C4-2B (cell line): ENCODE data around the gene UNC93A.

ENCODE experiments used
- H3K27ac ChIP-seq: fragments of 450-650 bp; 2 replicates; pipeline ENCODE4 v1.5.1; 2017
- CTCF ChIP-seq: fragments of 450-650 bp; conservative IDR thresholded peaks from 2 replicates; pipeline ENCODE4 v1.5.1; 2017; ENCODE audit warnings: mild to moderate bottlenecking
- ZFX ChIP-seq: fragments of 450-650 bp; IDR thresholded peaks from 2 replicates; pipeline ENCODE4 v1.6.1; 2017

Gene UNC93A

GRCh38 chr6:167337675-167338449, 46.7 kb downstream of the UNC93A start:
- no peak for TF ChIP-seq CTCF
- no peak for TF ChIP-seq ZFX
- no peak overlapping the region for H3K27ac ChIP-seq

DNA sequence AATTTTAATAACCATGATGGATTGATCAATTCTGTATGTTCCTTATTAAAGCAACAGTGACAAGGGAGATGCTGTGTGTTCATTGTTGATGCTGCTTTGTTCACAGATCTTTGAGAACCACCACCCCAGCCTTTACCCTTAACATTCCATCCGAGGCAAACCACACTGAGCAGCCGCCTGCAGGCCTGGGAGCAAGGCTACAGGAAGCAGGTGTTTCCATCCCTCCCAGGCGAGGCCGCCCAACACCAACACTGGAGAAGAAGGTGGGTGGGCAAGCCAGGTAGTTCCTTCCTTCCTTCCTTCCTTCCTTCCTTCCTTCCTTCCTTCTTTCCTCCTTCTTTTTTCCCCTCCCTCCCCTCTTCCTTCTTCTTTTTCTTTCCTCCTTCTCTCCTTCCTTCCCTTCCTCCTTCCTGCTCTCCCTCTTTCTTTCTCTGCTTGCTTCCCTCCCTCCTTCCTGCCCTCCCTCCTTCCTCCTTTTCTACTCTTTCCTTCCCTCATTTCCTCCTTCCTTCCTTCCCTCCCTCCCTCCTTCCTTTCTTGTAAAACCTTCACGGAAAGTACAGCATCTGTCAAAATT, 47.5 kb downstream of the UNC93A start:
- no peak overlapping the region for H3K27ac ChIP-seq
- no peak for TF ChIP-seq CTCF
- TF ChIP-seq ZFX, result no peak

DNA sequence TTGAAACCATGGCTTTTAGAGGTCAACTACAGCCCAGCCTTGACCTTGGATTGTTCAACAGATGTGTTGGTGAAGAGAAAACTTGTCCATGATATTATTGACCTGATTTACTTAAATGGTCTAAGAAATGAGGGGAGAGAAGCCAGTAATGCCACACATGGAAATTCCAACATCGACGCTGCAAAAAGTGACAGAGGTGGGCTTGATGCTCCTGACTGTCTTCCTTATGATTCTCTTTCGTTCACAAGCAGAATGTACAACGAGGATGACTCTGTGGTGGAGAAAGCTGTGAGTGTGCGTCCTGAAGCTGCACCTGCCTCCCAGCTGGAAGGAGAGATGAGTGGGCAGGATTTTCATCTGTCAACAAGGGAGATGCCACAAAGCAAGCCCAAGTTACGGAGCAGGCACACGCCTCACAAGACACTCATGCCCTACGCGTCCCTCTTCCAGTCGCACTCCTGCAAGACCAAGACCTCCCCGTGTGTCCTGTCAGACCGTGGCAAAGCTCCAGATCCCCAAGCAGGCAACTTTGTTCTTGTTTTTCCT, 50.0 kb downstream of the UNC93A start:
- TF ChIP-seq ZFX (no peak), CTCF (no peak)

GRCh38 chr6:167341665-167342655, 50.8 kb downstream of the UNC93A start:
- H3K27ac ChIP-seq, result no peak overlapping the region
- TF ChIP-seq ZFX (no peak), CTCF (no peak)

More for the DNA sequence above, 50.0 kb downstream of the UNC93A start:
- no peak overlapping the region for H3K27ac ChIP-seq

- no peak for TF ChIP-seq CTCF
- TF ChIP-seq ZFX, result no peak
- H3K27ac ChIP-seq, result no peak overlapping the region
These were observed 51.9 kb downstream of the UNC93A start for GRCh38 chr6:167342879-167343610.

DNA sequence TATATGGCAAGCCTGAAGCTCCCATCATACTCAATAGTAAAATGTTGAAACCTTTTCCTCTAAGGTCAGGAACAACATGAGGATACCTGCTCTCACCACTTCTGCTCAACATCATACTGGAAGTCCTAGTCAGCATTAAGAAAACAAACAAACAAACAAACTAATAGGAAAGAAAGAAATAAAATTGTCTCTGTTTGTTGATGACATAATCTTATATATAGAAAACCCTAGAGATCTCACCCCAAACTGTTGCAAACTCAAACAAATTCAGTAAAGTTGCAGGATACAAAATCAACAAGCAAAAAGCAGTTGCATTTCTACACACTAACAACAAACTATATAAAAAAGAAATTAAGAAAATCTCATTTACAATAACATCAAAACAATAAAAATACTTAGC, 54.2 kb downstream of the UNC93A start:
- no peak overlapping the region for H3K27ac ChIP-seq
- TF ChIP-seq ZFX (no peak), CTCF (no peak)
